ENCODE results near the gene ROCK1.

The ROCK1 gene

DNA sequence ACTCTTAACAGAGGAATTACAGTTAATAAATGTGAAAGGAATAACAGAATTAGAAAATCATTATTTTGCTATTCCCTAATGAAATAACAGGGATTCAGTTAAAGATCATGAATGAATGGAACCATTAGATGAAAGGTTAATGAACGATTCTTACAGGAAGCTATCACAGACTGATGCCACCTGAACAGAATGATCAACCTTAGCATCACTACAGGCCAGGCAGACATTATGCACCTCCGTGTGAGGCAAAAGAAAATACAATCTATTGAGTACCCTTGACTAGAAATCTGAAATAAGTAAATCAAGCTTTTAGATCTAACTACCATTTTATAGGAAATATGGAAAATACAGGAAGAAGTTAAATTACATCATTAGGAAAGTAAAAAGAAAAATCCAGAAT is 10.4 kb downstream of the ROCK1 start:
- no peak for DNase-seq

DNA sequence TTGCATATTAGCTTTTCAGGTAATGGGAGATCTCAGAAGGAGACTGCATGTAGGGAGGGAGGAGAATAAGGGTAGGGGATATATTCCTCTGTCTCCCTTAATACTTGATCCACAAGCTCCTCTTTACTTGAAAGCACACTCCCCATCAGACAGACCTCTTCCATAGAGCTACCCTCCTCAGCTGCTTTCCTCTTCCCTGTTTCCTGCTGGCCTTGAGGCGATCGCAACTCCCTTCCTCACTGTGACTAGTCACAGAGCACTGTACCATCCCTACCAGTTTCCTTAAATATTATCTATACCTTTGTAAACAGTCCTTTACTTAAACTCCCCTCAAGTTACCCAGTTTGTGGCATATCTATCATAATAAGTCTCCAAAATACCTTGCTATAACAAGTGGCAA is 10.9 kb downstream of the ROCK1 start:
- DNase-seq, result no peak

DNA sequence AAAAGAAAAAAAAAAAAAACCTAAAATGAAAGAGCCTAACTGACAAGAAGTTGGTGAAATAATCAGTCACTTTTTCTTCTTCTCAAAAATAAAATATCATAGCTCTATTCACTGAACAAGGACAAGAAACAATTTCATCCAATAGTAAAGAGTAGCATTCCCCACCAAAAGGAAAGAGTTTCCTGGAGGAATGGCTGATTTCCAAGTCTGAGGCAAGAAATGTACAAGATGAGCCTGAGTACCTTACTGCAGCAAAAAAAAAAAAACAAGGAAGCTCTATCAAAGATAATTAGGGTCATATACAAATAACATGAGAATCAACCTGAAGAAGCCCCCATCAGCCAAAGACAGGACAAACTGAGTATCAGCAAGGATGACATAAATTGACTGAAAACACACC is 11.5 kb downstream of the ROCK1 start:
- DNase-seq, result no peak

DNA sequence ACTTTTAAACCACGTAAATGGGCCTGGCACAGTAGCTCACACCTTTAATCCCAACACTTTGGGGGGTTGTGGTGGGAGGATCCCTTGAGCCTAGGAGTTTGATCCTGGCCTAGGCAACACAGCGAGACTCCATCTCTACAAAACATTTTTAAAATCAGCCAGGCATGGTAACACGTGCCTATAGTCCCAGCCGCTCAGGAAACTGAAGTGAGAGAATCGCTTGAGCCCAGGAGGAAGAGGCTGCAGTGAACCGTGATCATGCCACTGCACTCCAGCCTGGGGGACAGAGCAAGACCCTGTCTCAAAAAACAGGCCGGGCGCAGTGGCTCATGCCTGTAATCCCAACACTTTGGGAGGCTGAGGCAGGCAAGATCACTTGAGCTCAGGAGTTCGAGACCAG is 12.2 kb downstream of the ROCK1 start:
- no peak for DNase-seq

- no peak for DNase-seq
Observed at GRCh38 chr18:21096760-21097159, 14.9 kb downstream of the ROCK1 start.

- no peak for DNase-seq
Observed at GRCh38 chr18:21093133-21093532, 18.5 kb downstream of the ROCK1 start.

GRCh38 chr18:21090680-21091079 is 20.9 kb downstream of the ROCK1 start:
- DNase-seq, result no peak

DNA sequence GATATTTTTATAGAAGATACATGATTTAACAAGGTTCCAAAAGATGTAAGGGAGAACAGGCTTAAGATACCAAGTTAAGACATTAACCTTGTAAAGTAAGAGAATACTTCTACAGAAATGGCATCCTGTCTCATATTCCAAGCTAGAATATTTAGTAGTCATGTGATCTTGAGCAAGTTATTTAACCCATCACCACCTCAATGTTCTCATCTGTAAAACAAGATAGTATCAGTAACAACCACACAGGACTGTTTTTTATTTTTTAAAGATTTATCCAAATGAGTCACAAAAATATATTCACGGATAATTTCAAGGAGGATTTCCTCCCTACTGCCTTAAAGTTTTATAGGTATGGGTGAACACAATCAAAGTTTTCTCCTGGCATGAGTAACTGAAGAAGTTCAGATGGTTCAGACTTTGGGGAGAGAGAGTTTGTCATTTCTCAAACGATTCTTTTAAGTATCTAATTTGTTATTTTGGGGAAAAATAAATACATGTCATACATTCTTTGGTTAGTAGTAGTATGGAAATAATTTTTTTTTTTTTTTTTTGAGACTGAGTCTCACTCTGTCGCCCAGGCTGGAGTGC is 25.9 kb downstream of the ROCK1 start:
- no peak for DNase-seq

DNA sequence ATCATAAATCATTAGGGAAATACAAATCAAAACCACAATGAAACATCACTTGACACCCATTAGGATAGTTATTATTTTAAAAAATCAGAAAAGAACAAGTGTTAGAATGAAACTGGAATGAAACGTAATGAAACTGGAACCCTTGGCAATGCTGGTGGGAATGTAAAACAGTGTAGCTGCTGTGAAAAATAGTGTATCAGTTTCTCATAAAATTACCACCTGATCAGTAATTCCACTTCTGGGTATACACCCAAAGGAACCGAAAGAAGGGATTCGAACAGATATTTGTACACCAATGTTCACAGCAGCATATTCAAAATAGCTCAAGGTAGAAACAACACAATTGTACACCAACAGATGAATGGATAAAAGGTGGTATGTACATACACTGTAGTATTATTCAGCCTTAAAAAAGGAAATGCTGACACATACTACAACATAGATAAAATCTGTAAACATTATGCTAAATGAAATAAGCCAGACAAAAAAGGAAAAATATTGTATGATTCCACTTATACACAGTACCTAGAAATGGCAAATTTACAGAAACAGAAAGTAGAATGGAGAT is 27.0 kb downstream of the ROCK1 start:
- DNase-seq, result no peak

GRCh38 chr18:21083017-21083416 is 28.6 kb downstream of the ROCK1 start:
- no peak for DNase-seq

GRCh38 chr18:21081426-21081825 is 30.2 kb downstream of the ROCK1 start:
- no peak for DNase-seq

DNA sequence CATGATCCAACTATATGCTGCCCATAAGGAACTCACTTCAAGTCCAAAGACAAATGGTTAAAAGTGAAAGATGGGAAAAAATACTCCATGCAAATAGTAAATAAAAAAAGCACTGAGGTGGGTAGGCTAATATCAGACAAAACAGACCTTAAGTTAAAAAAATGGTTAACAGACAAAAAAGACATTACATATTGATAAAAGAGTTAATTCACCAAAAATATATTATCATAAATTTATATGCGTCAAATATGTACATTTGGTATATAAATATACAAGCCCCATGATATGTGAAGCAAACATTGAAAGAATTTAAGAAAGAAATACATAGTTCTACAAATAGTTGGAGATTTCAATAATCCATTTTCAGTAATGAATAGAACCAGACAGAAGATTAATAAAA is 31.0 kb downstream of the ROCK1 start:
- no peak for DNase-seq

GRCh38 chr18:21074336-21075323 is 37.0 kb downstream of the ROCK1 start:
- DNase-seq, result peak; percentile 6

DNA sequence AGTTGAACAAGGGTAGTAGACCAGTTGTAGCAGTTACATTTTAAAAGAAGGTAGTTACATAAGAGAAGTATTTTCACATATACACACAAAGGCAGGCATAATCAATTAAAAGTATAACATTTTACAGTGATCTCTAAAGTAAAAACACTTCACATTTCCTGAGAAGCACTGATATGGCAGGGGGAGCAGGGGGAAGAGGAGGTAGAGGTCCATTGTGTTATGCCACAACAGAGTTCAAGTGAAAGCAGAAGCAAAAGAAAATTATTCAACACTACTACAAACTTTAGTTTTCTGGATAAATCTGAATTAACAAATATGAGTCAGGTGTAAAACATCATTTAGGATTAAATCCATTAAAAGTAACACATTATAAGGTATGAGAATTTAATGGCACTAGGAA is 38.4 kb downstream of the ROCK1 start:
- DNase-seq, result no peak

GRCh38 chr18:21071071-21071470 is 40.5 kb downstream of the ROCK1 start:
- no peak for DNase-seq

DNA sequence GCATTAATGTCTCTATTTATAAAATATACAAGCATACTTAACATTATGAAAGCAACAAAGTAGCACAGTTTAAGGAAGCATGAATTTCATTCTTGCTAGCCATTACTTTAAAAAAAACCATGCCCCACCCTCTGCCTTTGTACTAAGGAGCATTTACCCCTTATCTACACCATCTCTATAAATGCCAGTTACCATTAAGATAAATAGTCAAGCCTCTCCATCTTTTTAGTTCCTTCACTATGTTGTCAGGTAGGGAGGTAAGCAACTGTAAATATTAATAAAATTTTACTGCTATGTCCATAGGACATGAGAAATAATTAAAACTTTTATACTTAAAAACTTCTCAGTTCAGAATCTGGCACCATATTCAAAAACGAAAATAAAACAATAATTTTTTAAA is 42.1 kb downstream of the ROCK1 start:
- DNase-seq, result no peak

DNA sequence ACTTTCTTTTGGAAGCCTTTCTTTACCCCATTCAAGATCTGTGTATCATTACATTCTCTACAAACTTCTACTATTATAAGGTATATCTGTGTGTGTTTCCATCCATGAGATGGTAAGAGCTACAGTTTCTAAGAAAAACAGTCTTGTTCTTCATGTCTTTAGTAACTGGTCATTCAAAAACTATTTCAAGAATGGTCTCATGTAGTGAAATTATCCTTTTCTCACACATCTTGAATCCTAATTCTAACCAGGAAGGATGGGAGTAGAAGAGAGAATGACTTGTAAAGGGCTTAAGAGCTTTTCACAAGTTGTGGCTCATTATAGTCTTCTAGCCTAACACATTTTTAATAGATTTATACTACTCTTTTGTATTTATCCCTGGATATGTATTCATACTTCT is 47.3 kb downstream of the ROCK1 start:
- DNase-seq, result no peak

- no peak for DNase-seq
Observed at GRCh38 chr18:21063011-21063410, 48.6 kb downstream of the ROCK1 start.

GRCh38 chr18:21057112-21057511 is 54.5 kb downstream of the ROCK1 start:
- no peak for DNase-seq

GRCh38 chr18:21056545-21056944 is 55.1 kb downstream of the ROCK1 start:
- DNase-seq, result no peak

DNA sequence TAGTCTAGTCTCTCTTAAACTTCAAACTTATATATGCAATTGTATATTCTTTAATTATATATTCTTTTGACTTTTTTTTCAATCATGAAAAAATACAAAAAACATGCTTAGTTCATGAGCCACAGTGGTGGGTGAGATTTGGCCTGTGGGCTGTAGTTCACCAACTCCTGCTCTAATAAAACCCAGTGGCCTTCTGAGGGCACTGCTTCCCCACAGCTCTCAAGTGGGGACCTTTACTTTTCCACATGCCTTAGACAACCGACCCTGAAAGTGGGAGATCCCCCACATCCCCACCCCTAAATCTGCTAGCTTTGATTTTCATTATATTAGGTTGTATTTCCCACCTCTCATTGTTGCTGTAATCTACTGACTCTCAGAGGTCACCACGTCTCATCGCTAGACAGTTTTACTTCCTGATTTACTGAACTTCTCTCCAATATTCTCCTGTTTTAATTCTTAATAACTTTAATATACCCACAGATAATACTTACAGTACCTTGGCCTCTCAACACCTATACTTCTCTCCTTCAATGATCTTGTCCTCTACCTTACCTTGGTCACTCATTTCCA is 57.3 kb downstream of the ROCK1 start:
- no peak for DNase-seq

- DNase-seq, result no peak
Observed at GRCh38 chr18:21053127-21053526, 58.5 kb downstream of the ROCK1 start.

- DNase-seq, result no peak
Observed at GRCh38 chr18:21052385-21052784, 59.2 kb downstream of the ROCK1 start.

GRCh38 chr18:21051620-21052019 is 60.0 kb downstream of the ROCK1 start:
- DNase-seq, result no peak
